ENCODE results near the gene MYO3B.

Gene MYO3B

DNA sequence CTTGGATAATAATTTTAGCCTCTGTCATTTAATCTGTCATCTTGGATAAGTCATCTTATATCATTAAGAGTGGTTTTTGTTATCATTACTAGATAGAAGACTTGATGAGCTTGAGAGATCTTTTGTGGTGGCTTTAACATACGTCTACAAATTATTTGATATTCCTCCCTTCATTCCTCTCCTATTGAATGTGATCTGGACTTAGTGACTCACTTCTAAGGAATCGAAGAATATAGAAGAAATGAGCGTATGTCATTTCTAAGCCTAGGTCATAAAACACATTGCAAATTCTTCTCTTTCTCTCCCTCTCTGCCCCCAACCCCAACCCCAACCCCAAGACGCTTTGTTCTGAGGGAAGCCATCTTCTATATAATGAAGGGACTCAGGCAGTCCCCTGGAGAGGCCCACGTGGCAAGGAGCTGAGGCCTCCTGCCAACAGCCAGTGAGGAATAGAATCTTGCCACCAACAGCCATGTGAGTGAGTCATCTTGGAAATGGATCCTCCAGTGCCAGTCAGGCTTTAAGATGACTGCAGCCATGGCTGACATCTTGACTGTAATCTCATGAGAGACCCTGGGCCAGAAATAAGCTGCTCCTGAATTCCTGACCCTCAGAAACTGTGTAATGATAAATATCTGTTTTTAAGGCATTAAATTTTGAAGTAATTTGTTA, 315.6 kb downstream of the MYO3B start:
- TF ChIP-seq, protein P1, sequence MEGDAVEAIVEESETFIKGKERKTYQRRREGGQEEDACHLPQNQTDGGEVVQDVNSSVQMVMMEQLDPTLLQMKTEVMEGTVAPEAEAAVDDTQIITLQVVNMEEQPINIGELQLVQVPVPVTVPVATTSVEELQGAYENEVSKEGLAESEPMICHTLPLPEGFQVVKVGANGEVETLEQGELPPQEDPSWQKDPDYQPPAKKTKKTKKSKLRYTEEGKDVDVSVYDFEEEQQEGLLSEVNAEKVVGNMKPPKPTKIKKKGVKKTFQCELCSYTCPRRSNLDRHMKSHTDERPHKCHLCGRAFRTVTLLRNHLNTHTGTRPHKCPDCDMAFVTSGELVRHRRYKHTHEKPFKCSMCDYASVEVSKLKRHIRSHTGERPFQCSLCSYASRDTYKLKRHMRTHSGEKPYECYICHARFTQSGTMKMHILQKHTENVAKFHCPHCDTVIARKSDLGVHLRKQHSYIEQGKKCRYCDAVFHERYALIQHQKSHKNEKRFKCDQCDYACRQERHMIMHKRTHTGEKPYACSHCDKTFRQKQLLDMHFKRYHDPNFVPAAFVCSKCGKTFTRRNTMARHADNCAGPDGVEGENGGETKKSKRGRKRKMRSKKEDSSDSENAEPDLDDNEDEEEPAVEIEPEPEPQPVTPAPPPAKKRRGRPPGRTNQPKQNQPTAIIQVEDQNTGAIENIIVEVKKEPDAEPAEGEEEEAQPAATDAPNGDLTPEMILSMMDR (conservative IDR thresholded peaks at IDR 0.05; ENCODE audit: low read depth, low read length), result no peak
- H3K4me3 ChIP-seq (ENCODE audit: low read depth, low read length), result no peak overlapping the region
- DNase-seq (ENCODE audit: low read depth), result no peak

DNA sequence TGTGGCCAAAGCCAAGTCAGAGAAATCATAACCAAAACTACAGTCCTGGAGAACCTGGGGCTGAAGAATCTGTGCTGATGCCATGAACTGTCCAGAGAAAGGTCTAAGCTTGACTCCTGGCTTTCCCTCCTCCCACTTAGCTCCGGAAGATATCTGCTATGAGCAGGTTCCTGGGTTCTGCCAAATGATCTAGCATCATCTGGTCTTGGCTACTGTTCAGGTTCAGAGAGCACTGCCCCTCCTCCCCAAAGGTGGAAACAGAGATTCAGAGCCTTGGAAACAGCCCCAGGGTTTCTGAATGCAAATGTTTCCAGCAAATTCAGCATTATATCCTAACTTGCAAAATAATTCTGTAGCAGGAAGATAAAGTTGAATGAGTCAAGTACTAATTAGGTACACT, 317.9 kb downstream of the MYO3B start:
- TF ChIP-seq, protein P1 (conservative IDR thresholded peaks at IDR 0.05; ENCODE audit: low read depth, low read length), result no peak
- no peak overlapping the region for H3K4me3 ChIP-seq (ENCODE audit: low read depth, low read length)
- no peak for DNase-seq (ENCODE audit: low read depth)

DNA sequence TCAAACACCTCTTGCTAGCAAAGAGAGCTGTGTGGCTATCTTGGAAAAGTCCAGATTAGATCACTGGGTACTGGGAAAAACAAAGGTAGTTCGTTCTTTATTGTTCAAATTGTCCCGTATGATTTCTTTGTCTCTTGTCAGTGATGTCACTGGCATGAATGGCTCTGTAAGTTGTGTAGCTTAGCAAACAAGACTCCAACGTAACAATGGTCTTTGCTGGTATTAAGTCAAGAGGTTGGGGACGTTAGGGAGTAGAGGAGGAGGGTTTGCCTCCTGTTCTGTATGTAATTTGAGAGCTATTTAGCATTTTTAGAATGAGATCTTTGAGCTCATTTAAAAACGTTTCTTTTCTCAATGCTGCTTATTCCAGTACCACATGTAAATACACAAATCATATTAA, 320.7 kb downstream of the MYO3B start:
- TF ChIP-seq, protein P1 (conservative IDR thresholded peaks at IDR 0.05; ENCODE audit: low read depth, low read length), result no peak
- no peak overlapping the region for H3K4me3 ChIP-seq (ENCODE audit: low read depth, low read length)
- no peak for DNase-seq (ENCODE audit: low read depth)

DNA sequence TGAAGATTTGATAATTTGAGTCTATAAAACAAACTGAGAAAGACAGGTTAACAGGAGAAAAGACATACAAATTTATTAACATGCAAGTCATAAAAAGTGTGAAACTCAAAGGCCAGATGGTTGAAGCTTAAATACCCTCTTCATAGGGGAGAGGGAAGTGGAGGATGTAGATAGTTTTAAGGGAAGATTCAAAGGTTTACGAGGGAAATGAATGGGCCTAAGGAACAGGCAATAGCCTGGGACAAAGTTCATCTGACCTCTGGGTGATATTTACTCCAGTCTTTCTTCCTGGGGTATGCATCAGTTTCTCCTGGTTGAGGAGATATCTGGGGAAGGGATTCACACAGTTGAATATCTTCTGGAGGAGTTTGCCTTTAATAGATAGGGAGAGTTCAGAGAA, 322.2 kb downstream of the MYO3B start:
- no peak overlapping the region for H3K4me3 ChIP-seq (ENCODE audit: low read depth, low read length)
- TF ChIP-seq, protein P1 (conservative IDR thresholded peaks at IDR 0.05; ENCODE audit: low read depth, low read length), result no peak

DNA sequence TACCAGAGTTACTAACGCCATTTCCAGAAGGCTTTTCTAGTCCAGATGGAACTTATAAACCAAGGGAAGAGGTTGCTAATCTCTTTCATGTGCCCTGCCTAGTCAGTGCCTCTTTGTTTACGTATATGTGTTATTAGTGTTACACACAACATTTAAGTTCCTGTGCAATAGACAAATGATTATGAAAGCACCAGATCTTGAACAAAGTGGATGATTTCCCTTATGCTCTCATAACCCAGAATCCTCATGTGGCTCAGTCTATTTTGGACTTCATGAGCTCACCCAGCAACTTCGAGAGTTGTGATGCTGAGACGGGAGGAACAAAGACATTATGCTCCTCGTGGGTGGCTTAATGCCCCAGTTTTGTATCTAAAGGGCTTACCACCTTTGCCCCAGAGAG, 322.8 kb downstream of the MYO3B start:
- TF ChIP-seq, protein P1 (conservative IDR thresholded peaks at IDR 0.05; ENCODE audit: low read depth, low read length), result no peak
- DNase-seq (ENCODE audit: low read depth), result no peak
- no peak overlapping the region for H3K4me3 ChIP-seq (ENCODE audit: low read depth, low read length)

More for the DNA sequence above, 322.2 kb downstream of the MYO3B start:
- no peak for DNase-seq (ENCODE audit: low read depth)

DNA sequence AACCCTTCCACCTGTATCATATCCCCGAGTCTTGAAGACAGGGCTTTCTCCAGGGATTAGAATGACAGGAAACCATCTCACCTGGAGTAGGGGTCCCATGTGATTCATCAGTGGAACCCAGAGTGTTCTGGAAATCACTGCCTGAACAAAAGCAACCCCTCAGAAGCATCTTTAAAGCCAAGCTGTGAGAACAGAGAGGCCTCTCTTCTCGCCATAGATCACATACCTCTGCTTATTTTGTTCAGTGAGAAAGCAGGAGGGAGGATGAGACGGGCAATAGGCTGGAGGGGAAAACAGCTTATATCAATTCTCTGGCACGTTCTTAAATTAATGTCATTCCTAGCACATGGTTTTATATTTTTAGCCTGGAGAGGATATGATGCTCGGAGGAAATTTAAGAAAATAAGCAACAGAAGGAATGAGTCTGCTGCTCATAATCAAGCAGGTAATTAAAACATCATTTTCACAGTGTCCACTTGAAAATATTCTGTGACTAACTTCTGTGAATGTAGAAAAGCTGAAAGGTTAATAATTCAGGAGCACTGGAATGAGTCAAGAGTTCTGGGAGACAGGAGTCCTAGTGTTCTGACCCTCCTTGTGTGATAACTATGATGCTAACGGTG, 323.6 kb downstream of the MYO3B start:
- H3K4me3 ChIP-seq (ENCODE audit: low read depth, low read length), result no peak overlapping the region
- no peak for DNase-seq (ENCODE audit: low read depth)
- TF ChIP-seq, protein P1 (conservative IDR thresholded peaks at IDR 0.05; ENCODE audit: low read depth, low read length), result no peak
